ENCODE measurements around the gene PTPRQ.
"Not testable (repeated sequence)": the region's sequence is repeated elsewhere in the genome, so short reads cannot be mapped to it uniquely, and the experiment has no call there.

The PTPRQ gene

DNA sequence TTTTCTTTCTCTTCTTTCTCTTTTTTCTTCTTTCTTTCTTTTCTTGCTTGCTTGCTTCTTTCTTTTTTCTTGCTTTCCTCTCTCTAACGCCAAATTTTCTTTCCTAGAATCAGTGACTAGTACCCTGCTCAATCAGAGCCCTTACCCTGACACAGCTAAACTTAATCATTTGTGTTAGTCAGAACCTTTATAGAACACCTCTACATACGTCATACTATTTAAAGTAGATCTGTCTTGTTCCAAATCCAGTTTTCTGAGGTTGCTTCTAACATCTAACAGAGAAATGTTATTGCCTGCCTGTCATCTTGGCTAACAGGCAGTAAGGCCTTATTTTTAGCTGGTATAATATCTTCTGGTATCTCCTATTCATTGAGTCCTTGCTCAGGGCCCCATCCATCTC, 197.9 kb downstream of the PTPRQ start:
- DNase-seq (ENCODE audit: low spot score): no peak

GRCh38 chr12:80643961-80644360, 199.9 kb downstream of the PTPRQ start:
- DNase-seq (ENCODE audit: low spot score): no peak

GRCh38 chr12:80648881-80649280, 204.8 kb downstream of the PTPRQ start:
- no peak for DNase-seq (ENCODE audit: low spot score)

GRCh38 chr12:80655751-80656150, 211.7 kb downstream of the PTPRQ start:
- DNase-seq (ENCODE audit: low spot score): no peak

- DNase-seq (ENCODE audit: low spot score): no peak
Measured at GRCh38 chr12:80659512-80660063, 215.6 kb downstream of the PTPRQ start.

- DNase-seq (ENCODE audit: low spot score): no peak
Measured at GRCh38 chr12:80662586-80662985, 218.6 kb downstream of the PTPRQ start.

- DNase-seq (ENCODE audit: low spot score): no peak
Measured at GRCh38 chr12:80670214-80670613, 226.2 kb downstream of the PTPRQ start.

DNA sequence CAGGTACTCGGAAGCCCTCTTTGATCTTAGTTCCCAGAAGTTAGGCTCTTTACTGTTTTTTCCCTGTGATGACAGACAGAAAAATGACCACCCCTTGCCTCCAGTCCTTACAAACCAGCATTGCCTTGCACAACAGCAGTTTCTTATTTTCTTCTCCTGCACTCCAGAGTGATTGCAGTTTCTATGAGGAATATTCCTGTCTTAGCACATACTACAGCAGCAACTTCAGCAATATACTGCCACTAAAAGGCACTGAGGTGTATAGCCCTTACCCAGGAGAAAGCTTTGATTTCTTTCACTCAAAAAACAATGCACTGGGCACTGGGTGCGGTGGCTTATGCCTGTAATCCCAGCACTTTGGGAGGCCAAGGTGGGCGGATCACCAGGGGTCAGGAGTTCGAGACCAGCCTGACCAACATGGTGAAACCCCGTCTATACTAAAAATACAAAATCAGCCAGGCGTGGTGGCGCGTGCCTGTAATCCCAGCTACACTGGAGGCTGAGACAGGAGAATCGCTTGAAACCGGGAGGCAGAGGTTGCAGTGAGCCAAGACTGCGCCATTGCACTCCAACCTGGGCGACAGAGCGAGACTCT, 232.1 kb downstream of the PTPRQ start:
- DNase-seq (ENCODE audit: low spot score): not testable (repeated sequence)

GRCh38 chr12:80676856-80677255, 232.8 kb downstream of the PTPRQ start:
- no peak for DNase-seq (ENCODE audit: low spot score)

GRCh38 chr12:80677994-80678393, 234.0 kb downstream of the PTPRQ start:
- no peak for DNase-seq (ENCODE audit: low spot score)

DNA sequence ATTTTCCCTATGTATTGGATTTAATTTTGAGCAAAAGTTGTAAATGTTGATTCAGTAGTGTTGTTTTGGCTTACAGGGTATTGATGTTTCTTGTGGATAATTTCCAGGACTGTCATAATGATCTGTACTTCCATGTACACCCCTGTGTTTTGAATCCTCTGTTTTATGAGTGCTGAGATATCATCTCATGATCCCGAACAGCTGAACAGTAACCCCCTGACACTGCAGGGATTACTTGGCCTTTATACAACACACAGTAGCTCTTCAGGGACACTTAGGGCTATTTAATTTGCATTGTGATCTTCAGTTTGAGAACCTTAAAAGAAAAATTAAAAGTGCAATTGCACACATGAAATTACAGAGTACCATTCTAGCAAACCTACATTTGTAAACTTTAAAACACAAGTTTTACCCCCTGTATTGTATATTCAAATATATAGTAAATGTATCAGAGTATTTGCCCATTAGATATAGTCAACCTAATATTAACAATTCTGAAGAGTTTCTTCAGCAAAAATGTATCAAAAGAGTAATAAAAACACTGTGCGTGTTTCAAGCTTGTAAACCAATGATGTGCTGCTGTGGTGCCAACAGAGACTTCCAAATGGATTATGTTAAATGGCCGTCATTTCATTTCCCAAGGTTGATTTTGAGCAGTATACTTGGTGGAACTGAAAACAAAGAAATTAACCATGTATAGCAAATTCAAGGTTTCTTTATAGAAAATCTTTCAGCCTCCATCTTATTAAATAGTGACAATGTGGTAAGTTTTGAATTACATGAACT, 235.5 kb downstream of the PTPRQ start:
- no peak for DNase-seq (ENCODE audit: low spot score)

GRCh38 chr12:80681287-80681686, 237.3 kb downstream of the PTPRQ start:
- no peak for DNase-seq (ENCODE audit: low spot score)

GRCh38 chr12:80681786-80682185, 237.8 kb downstream of the PTPRQ start:
- DNase-seq (ENCODE audit: low spot score): no peak

- DNase-seq (ENCODE audit: low spot score): no peak
Measured at GRCh38 chr12:80684077-80684495, 240.1 kb downstream of the PTPRQ start.

- DNase-seq (ENCODE audit: low spot score): no peak
Measured at GRCh38 chr12:80690090-80690489, 246.1 kb downstream of the PTPRQ start.

GRCh38 chr12:80690513-80690912, 246.5 kb downstream of the PTPRQ start:
- DNase-seq (ENCODE audit: low spot score): no peak

- no peak for DNase-seq (ENCODE audit: low spot score)
Measured at GRCh38 chr12:80692114-80692513, 248.1 kb downstream of the PTPRQ start.

GRCh38 chr12:80697270-80697887, 253.3 kb downstream of the PTPRQ start:
- DNase-seq (ENCODE audit: low spot score): no peak

DNA sequence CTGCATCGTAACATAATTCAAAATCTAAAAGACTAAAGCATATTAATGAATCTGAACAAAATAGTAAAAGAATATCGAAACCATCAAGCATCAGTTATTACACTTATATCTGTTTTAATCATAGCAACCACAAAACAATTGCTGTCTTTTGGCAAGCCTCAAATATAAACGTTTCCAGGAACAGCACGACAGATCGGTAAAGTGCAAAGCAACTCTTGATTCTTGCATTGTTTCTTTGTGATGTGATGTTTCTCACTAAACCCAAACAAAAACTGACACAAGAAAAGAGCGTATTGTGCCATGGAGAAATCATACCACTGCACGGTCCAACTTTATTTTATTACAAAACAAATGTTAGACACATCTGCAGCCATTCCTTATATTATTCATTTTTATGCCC, 254.2 kb downstream of the PTPRQ start:
- DNase-seq (ENCODE audit: low spot score): no peak

GRCh38 chr12:80698847-80699542, 255.0 kb downstream of the PTPRQ start:
- no peak for DNase-seq (ENCODE audit: low spot score)

DNA sequence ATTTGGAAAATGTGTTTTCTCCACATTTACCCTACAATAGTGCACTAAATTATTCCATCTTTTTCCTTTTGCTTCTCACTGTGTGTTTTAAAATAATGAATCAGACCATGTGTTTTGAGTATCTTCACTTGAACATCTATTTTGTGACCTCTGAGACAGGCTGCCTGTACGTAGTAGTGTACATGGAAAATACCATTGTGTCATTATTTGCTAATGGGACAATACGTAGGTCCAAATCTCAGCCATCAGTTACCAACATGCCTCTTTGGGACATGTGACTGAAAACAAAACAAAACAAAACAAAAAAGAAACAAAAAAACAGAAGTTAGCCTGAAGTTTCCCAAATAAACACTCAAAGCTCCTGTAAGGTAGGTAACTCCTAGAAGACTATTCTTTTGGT, 256.3 kb downstream of the PTPRQ start:
- DNase-seq (ENCODE audit: low spot score): no peak

DNA sequence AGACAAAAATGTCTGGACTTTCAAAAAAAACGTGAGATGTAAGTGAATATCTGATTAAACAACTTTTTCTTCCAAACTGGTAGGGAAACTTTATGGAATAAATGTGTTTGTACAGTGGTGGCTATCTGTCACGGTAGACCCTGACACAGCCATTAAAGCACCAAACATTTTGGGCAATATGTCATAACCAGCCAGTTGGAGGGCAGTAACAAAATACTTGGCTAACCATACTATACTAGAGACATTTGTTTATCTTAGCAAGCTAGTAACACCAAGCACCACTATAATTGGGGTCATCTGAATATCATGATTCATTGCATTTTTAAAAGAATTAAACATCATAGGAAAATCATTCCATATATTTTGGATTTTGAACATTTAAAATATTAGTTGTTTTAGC, 257.4 kb downstream of the PTPRQ start:
- no peak for DNase-seq (ENCODE audit: low spot score)

Data from D341Med (cell line).